A549 (cell line): ENCODE data around the gene ZFP36L1. TPM values are rescaled to one million over a fixed set of nuclear protein-coding genes. Genes with fewer than 3 reads are reported as not detected.
A peak's percentile ranks its signal among the peaks of the same experiment; 100 is the strongest.

Experiments used
- ATAC-seq, 2 experiments: fragments of 200-7000 bp in 1 of 2; fragments of >200 bp in 1 of 2; cut with Nextera tagmentation in 1 of 2; cut with Tn5 transposase in 1 of 2; 3 replicates each; pipeline versions ENCODE4 v1.8.0 to v1.9.1; 2018 to 2020; ENCODE audit warnings: mild to moderate bottlenecking in 1 of 2, moderate library complexity in 1 of 2
- CTCF ChIA-PET: fragments of 300-600 bp; sonication (Branson Sonifier 250); formaldehyde crosslinking; extraction: SDS; loops from one replicate; lab custom pipeline; 2021; ENCODE audit warnings: antibody characterized with exemption, inconsistent platforms; lab: Yijun Ruan, JAX
- POLR2A ChIA-PET: fragments of 350-600 bp; formaldehyde crosslinking; extraction: SDS; loops from one replicate; lab custom pipeline; 2021; ENCODE audit warnings: antibody characterized with exemption, inconsistent platforms; lab: Yijun Ruan, JAX
- DNase-seq, 2 experiments: peaks; one replicate each; pipeline versions ENCODE4 v3.0.0 to v3.0.0-alpha.2; 2011 to 2016; ENCODE audit warnings: low read depth in 1 of 2, low spot score in 1 of 2
- FAIRE-seq: peaks from 2 replicates; lab custom pipeline; 2011; peaks lifted over from hg19 to GRCh38; lab: Jason Lieb, UNC
- H3K27ac ChIP-seq, 2 experiments: fragments of >200 bp; sonication (Bioruptor Twin); formaldehyde crosslinking; 3 replicates each; pipeline ENCODE4 v1.5.1; 2016 to 2017
- H3K4me1 ChIP-seq: fragments of >200 bp; sonication (Bioruptor Twin); formaldehyde crosslinking; 3 replicates; pipeline ENCODE4 v1.6.1; 2016
- H3K4me2 ChIP-seq: fragments of >200 bp; sonication (Bioruptor Twin); formaldehyde crosslinking; 3 replicates; pipeline ENCODE4 v1.6.1; 2016
- H3K4me3 ChIP-seq: fragments of >200 bp; sonication (Bioruptor Twin); formaldehyde crosslinking; 3 replicates; pipeline ENCODE4 v1.5.1; 2016
- H3K9me3 ChIP-seq: fragments of >200 bp; sonication (Bioruptor Twin); formaldehyde crosslinking; 3 replicates; pipeline ENCODE4 v1.6.1; 2016
- ATOH8 ChIP-seq: fragments of 250-450 bp; sonication (Bioruptor Pico); IDR thresholded peaks from 2 replicates; pipeline ENCODE4 v1.5.0; 2020; ENCODE audit warnings: low read depth, mild to moderate bottlenecking, moderate library complexity
- BHLHE40 ChIP-seq: IDR thresholded peaks from 2 replicates; pipeline ENCODE4 v1.6.1; 2012; ENCODE audit warnings: low read depth, low read length, inconsistent platforms
- CBX2 ChIP-seq: fragments of 200-600 bp; sonication (generic); IDR thresholded peaks from 2 replicates; pipeline ENCODE4 v1.6.1; 2016; ENCODE audit warnings: low read depth, mild to moderate bottlenecking, borderline replicate concordance
- CBX8 ChIP-seq: fragments of 200-600 bp; sonication (generic); IDR thresholded peaks from 2 replicates; pipeline ENCODE4 v1.6.1; 2016
- CEBPB ChIP-seq, 2 experiments: fragments of >200 bp in 1 of 2; sonication (Bioruptor Twin) in 1 of 2; formaldehyde crosslinking in 1 of 2; IDR thresholded peaks; 2 replicates each; pipeline ENCODE4 v1.6.1; 2012 to 2016
- E2F6 ChIP-seq: IDR thresholded peaks from 2 replicates; pipeline ENCODE4 v1.6.1; 2012; ENCODE audit warnings: low read depth, borderline replicate concordance
- EHF ChIP-seq: fragments of 250-450 bp; sonication (Bioruptor Pico); IDR thresholded peaks from 2 replicates; pipeline ENCODE4 v1.5.0; 2020; ENCODE audit warnings: mild to moderate bottlenecking
- EHMT2 ChIP-seq: fragments of 200-600 bp; sonication (generic); IDR thresholded peaks from 2 replicates; pipeline ENCODE4 v1.6.1; 2016; ENCODE audit warnings: antibody characterized with exemption, low read depth, mild to moderate bottlenecking, moderate library complexity
- ELK1 ChIP-seq: fragments of 150-350 bp; IDR thresholded peaks from 2 replicates; pipeline ENCODE4 v1.6.1; 2014; ENCODE audit warnings: low read depth, mild to moderate bottlenecking, low read length
- ESRRA ChIP-seq: fragments of 150-350 bp; IDR thresholded peaks from 2 replicates; pipeline ENCODE4 v1.6.1; 2014; ENCODE audit warnings: mild to moderate bottlenecking, low read length, borderline replicate concordance
- FOSB ChIP-seq: fragments of 250-450 bp; sonication (Bioruptor Pico); IDR thresholded peaks from 2 replicates; pipeline ENCODE4 v1.5.0; 2020; ENCODE audit warnings: mild to moderate bottlenecking, moderate library complexity
- GATA3 ChIP-seq: IDR thresholded peaks from 2 replicates; pipeline ENCODE4 v1.6.1; 2012; ENCODE audit warnings: borderline replicate concordance
- HES2 ChIP-seq: fragments of >200 bp; sonication (Bioruptor Twin); formaldehyde crosslinking; IDR thresholded peaks from 2 replicates; pipeline ENCODE4 v1.6.1; 2016
- HEYL ChIP-seq: fragments of 250-450 bp; sonication (Bioruptor Pico); IDR thresholded peaks from 2 replicates; pipeline ENCODE4 v1.8.0; 2021; ENCODE audit warnings: mild to moderate bottlenecking, moderate library complexity
- HOXA7 ChIP-seq: fragments of 250-450 bp; sonication (Bioruptor Pico); IDR thresholded peaks from 2 replicates; pipeline ENCODE4 v1.5.0; 2020; ENCODE audit warnings: mild to moderate bottlenecking, moderate library complexity
- HOXB13 ChIP-seq: fragments of 250-450 bp; sonication (Bioruptor Pico); IDR thresholded peaks from 2 replicates; pipeline ENCODE4 v1.5.0; 2020; ENCODE audit warnings: low read depth, mild to moderate bottlenecking, moderate library complexity
- HOXB5 ChIP-seq: fragments of 250-450 bp; sonication (Bioruptor Pico); IDR thresholded peaks from 2 replicates; pipeline ENCODE4 v1.5.0; 2020; ENCODE audit warnings: mild to moderate bottlenecking, moderate library complexity
- MAFK ChIP-seq: fragments of 450-650 bp; IDR thresholded peaks from 2 replicates; pipeline ENCODE4 v1.6.1; 2014; ENCODE audit not compliant: partially characterized antibody
- MAZ ChIP-seq: fragments of 150-350 bp; IDR thresholded peaks from 2 replicates; pipeline ENCODE4 v1.6.1; 2014; ENCODE audit warnings: antibody characterized with exemption, low read depth, low read length, borderline replicate concordance
- NFE2L2 ChIP-seq: fragments of 150-350 bp; conservative IDR thresholded peaks from 2 replicates; pipeline ENCODE4 v1.6.1; 2014; ENCODE audit warnings: low read length
- PBX3 ChIP-seq: IDR thresholded peaks from 2 replicates; pipeline ENCODE4 v1.6.1; 2012
- PHF8 ChIP-seq: fragments of 200-600 bp; sonication (generic); IDR thresholded peaks from 2 replicates; pipeline ENCODE4 v1.6.1; 2016; ENCODE audit warnings: low read depth, mild to moderate bottlenecking, antibody characterized with exemption, moderate library complexity, borderline replicate concordance
- POLR2A ChIP-seq: IDR thresholded peaks from 2 replicates; pipeline ENCODE4 v1.6.1; 2012; ENCODE audit warnings: mild to moderate bottlenecking, low read length
- REST ChIP-seq: fragments of 200-600 bp; sonication (generic); IDR thresholded peaks from 2 replicates; pipeline ENCODE4 v1.6.1; 2016; ENCODE audit warnings: antibody characterized with exemption, mild to moderate bottlenecking, moderate library complexity
- TFCP2L1 ChIP-seq: fragments of 250-450 bp; sonication (Bioruptor Pico); IDR thresholded peaks from 2 replicates; pipeline ENCODE4 v1.5.0; 2021; ENCODE audit warnings: mild to moderate bottlenecking
- TP53 ChIP-seq: fragments of 250-450 bp; sonication (Bioruptor Pico); IDR thresholded peaks from 2 replicates; pipeline ENCODE4 v1.5.0; 2021; ENCODE audit warnings: mild to moderate bottlenecking, moderate library complexity
- USF2 ChIP-seq: fragments of 450-650 bp; IDR thresholded peaks from 2 replicates; pipeline ENCODE4 v1.6.1; 2014; ENCODE audit warnings: antibody characterized with exemption
- ZC3H11A ChIP-seq: fragments of 450-650 bp; IDR thresholded peaks from 2 replicates; pipeline ENCODE4 v1.6.1; 2014; ENCODE audit warnings: antibody characterized with exemption, mild to moderate bottlenecking
- ZSCAN20 ChIP-seq: fragments of 250-450 bp; sonication (Bioruptor Pico); IDR thresholded peaks from 2 replicates; pipeline ENCODE4 v1.8.0; 2022; ENCODE audit warnings: mild to moderate bottlenecking, moderate library complexity
- WGBS: methylation state at CpG from one replicate; pipeline ENCODE4 v1.1.6; 2017; ENCODE audit errors: missing lambda C conversion rate; 5-methylcytosine and 5-hydroxymethylcytosine counted together
- polyA plus RNA-seq, 4 experiments: library from polyadenylated mRNA; depleted of rRNA in 3 of 4; stranded (reverse); fragments of >200 nt; fragmentation: RNase III in 1 of 4; extraction: RNeasy Plus Mini Kit Qiagen cat#74134 plus additional on column Dnase treatment in 1 of 4; gene quantifications; 2 replicates in 3 of 4; 3 replicates in 1 of 4; pipeline ENCODE4 v1.2.3, GENCODE V29; 2011 to 2017

The ZFP36L1 gene
- polyA plus RNA-seq, 2 of the 4 experiments (the other 2 are of a cell fraction): 76.4 to 114 TPM

- TF ChIP-seq E2F6 (peak; percentile 95), ZC3H11A (no peak), TFCP2L1 (CRISPR knock-in tag) (peak; percentile 71; the same call in 1 of the 2 replicates), BHLHE40 (peak; percentile 92), EHF (peak; percentile 69; the same call in 1 of the 2 replicates), CBX8 (no peak), GATA3 (0 out of 2 replicates have a peak, but pooled peaks have one; percentile 18), TP53 (CRISPR knock-in tag) (peak; percentile 82), PBX3 (no peak; the same call in 1 of the 2 replicates), HOXB13 (CRISPR knock-in tag) (no peak), HOXB5 (peak; percentile 49), MAZ (peak; percentile 23; the same call in 1 of the 2 replicates), HEYL (CRISPR knock-in tag) (0 out of 2 replicates have a peak, but pooled peaks have one; percentile 43), NFE2L2 (no peak), ATOH8 (peak; percentile 83; the same call in 1 of the 2 replicates), CEBPB (IDR thresholded peaks at IDR 0.05) (peak in 1 of 2 experiments; percentile 29; a peak in 1 of 4 replicates), MAFK (no peak)
Measured at GRCh38 chr14:68794130-68794850, 1.4 kb upstream of the ZFP36L1 start (continued).

GRCh38 chr14:68793734-68794129 is 865 bp upstream of the ZFP36L1 start:
- CTCF ChIA-PET: interaction anchor here (1.0 to 1.2 kb wide), 3 partner anchors 20 to 561 kb away, joined by 3 to 15 read pairs (median 3); no protein-coding TSS in a partner anchor
- ATAC-seq (no peak), FAIRE-seq (no peak), DNase-seq (no peak)
- TF ChIP-seq FOSB (CRISPR knock-in tag): peak; percentile 90
- 0 out of 2 replicates have a peak, but pooled peaks have one; percentile 51 for TF ChIP-seq HOXA7 (CRISPR knock-in tag)
- no peak for TF ChIP-seq REST
- 0 out of 2 replicates have a peak, but pooled peaks have one; percentile 24 for TF ChIP-seq PHF8
- TF ChIP-seq CBX2: no peak
- no peak for TF ChIP-seq ZSCAN20 (CRISPR knock-in tag)
- TF ChIP-seq USF2: no peak
- TF ChIP-seq HES2: no peak
- TF ChIP-seq EHMT2: no peak
- no peak for TF ChIP-seq CBX8
- TF ChIP-seq ESRRA: no peak
- 0 out of 2 replicates have a peak, but pooled peaks have one; percentile 2 for TF ChIP-seq POLR2A
- no peak for TF ChIP-seq ELK1
- H3K4me3 ChIP-seq: peak overlapping the region; percentile 95
- H3K4me2 ChIP-seq: peak overlapping the region; percentile 76
- POLR2A ChIA-PET: interaction anchor here (0.9 to 10.7 kb wide), 24 partner anchors 9 to 912 kb away, joined by 3 to 187 read pairs (median 10); no protein-coding TSS in a partner anchor
- H3K9me3 ChIP-seq: no peaks in the 10 kb centered on the region
- H3K27ac ChIP-seq: peak overlapping the region; percentile 99 to 100
- 2% methylated on average over 17 of the region's 33 CpGs for WGBS
- peaks cover 11% of the 10 kb centered on the region for H3K4me1 ChIP-seq
